Mammary epithelial cell (primary cell): Measurements from ENCODE around the gene FGF14.

Experiments used
- EZH2 ChIP-seq: IDR thresholded peaks from 2 replicates; pipeline ENCODE4 v1.6.1; 2012; ENCODE audit warnings: low read length, inconsistent platforms, borderline replicate concordance
- TF ChIP-seq, protein P1 (sequence below), 2 donors: IDR thresholded peaks in 1 of 2; conservative IDR thresholded peaks in 1 of 2; 2 replicates each; pipeline ENCODE4 v1.5.1; 2011 to 2012; ENCODE audit warnings: inconsistent platforms in 2 of 2, low read length in 2 of 2, mild to moderate bottlenecking in 2 of 2, control low read depth in 1 of 2, low read depth in 1 of 2; ENCODE audit not compliant: insufficient read depth in 1 of 2; ENCODE audit errors: extremely low read depth in 1 of 2

DNA sequence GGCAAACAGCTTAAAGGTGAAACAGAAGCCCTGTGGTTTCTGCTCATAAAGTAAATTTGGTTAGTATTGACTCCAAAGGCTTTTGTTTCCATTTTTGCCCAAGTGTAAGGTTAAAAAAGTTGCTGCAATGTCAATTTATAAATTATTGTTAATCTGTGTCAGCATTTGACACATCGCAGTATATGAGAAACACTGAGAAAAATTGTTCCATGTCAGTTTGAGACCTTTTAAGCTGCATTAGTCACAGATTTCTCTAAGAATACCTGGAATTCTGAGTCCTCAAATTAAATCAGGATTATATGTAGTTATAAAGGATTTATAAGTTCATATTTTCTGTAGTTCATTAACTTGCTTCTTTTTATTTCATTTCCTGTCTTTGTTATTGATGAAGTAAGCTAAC, 78.8 kb downstream of the FGF14 start:
- TF ChIP-seq EZH2 = no peak
- TF ChIP-seq, protein P1, sequence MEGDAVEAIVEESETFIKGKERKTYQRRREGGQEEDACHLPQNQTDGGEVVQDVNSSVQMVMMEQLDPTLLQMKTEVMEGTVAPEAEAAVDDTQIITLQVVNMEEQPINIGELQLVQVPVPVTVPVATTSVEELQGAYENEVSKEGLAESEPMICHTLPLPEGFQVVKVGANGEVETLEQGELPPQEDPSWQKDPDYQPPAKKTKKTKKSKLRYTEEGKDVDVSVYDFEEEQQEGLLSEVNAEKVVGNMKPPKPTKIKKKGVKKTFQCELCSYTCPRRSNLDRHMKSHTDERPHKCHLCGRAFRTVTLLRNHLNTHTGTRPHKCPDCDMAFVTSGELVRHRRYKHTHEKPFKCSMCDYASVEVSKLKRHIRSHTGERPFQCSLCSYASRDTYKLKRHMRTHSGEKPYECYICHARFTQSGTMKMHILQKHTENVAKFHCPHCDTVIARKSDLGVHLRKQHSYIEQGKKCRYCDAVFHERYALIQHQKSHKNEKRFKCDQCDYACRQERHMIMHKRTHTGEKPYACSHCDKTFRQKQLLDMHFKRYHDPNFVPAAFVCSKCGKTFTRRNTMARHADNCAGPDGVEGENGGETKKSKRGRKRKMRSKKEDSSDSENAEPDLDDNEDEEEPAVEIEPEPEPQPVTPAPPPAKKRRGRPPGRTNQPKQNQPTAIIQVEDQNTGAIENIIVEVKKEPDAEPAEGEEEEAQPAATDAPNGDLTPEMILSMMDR (conservative IDR thresholded peaks at IDR 0.05 in 1 of 2, IDR thresholded peaks at IDR 0.05 in 1 of 2; ENCODE audit: extremely low read depth in 1 of 2, insufficient read depth in 1 of 2, low read depth in 1 of 2, low read length in 2 of 2) = no peak
